Colon (tissue), 2 donors: ENCODE results near the gene ELOVL4.

Experiments
- FAIRE-seq: peaks from 2 replicates; lab custom pipeline; 2012; peaks lifted over from hg19 to GRCh38; lab: Jason Lieb, UNC
- donor health status: control.
- donor health status: control.

ELOVL4 gene

DNA sequence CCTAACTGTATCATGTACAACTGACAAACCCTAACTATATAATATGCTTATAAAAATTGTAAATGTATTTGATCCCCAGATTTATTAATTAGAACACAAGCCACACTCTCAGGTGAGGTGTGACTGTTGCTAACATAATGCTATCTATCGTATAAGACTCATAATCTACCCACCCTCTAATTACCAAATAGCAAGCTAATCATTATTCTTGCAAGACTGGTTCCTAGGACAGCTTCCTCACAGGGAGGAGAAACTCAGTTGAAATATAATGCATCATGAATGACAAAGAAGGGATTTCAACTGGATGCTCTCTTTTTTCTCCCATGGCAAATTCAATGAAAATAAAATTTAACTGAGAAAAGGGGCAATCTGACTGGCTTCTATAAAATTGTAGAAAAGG, 35.4 kb downstream of the ELOVL4 start:
- FAIRE-seq, result no peak

- no peak for FAIRE-seq
Measured at GRCh38 chr6:79909517-79909916, 37.8 kb downstream of the ELOVL4 start.

DNA sequence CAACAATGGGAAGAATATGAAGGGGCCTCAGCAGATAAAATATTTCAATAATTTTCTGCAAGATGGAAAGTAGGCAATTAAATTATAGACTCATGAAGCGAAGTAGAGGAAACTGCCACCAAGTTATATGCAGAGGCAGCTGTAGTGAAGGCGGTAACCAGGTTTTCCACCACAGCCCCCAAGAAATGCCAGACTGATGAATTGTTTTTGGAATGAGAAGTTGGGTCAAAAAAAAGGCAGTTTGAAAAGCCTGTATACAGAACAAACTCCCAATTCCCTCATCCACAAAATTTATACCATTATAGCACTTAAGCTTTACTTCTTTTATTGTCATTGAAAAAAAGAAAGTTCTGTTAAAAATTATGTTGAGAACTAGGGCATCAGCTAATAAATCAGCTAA, 45.3 kb downstream of the ELOVL4 start:
- no peak for FAIRE-seq

- no peak for FAIRE-seq
Measured at GRCh38 chr6:79898076-79898475, 49.3 kb downstream of the ELOVL4 start.

GRCh38 chr6:79896075-79896449, 51.3 kb downstream of the ELOVL4 start:
- FAIRE-seq, result no peak

- no peak for FAIRE-seq
Measured at GRCh38 chr6:79895382-79896074, 51.8 kb downstream of the ELOVL4 start.

DNA sequence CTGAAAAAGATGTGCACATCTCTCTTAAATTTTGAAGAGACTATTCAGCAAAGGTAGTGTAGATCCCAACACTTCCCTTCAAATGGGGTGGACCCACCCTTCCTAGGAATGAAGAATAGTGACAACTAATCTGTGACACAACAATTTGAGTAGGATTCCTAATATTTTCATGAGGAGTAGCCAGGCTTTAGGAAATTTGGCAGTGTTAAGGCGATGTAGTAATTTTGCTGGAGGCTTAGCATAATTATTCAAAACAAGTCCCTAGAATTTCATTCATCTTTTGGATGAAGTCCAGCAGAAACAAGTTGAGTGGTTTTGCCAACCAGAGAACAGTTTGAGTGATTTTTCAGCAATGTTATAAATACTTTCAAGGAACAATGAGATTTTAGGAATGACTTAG, 52.4 kb downstream of the ELOVL4 start:
- no peak for FAIRE-seq

DNA sequence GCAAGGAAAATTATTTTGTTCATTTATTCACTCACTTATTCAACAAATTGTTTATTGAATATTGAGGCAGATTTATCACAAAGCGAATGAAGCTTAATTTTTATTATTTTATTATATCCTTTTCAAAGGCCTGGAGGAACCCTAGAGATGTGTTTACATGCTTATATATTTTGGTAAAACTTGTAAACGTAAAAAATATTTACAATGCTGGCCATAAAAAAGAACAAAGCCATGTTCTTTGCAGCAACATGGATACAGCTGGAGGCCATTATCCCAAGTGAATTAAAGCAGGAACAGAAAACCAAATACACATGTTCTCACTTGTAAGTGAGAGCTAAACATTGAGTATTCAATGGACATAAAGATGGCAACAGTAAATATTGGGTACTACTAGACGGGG, 58.8 kb downstream of the ELOVL4 start:
- FAIRE-seq, result no peak

DNA sequence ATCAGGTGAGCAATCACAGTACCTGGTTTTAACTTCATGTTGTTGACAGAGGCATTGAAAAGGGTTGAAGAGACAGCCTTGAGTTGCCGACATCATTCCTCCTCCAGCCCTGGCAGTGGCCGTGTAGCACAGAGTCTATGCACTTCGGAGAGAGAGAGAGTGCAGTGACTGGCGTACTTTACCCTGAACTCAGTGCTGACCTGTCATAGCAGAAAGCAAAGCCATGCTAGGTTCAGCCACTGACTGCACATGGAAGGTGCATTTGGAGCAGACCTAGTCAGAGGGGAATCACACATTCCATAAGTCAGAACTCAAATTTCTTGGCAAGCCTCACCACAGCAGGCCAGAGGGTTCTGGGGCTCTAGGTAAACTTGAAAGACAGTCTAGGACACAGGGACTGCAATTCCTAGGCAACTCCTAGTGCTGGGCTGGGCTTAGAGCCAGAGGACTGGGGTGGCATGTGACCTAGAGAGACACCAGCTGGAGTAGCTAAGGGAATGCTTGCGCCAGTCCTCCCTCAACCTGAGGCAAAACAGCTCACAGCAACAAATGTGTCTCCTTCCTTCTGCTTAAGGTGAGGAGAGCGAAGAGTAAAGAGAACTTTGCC, 69.1 kb downstream of the ELOVL4 start:
- FAIRE-seq, result no peak

DNA sequence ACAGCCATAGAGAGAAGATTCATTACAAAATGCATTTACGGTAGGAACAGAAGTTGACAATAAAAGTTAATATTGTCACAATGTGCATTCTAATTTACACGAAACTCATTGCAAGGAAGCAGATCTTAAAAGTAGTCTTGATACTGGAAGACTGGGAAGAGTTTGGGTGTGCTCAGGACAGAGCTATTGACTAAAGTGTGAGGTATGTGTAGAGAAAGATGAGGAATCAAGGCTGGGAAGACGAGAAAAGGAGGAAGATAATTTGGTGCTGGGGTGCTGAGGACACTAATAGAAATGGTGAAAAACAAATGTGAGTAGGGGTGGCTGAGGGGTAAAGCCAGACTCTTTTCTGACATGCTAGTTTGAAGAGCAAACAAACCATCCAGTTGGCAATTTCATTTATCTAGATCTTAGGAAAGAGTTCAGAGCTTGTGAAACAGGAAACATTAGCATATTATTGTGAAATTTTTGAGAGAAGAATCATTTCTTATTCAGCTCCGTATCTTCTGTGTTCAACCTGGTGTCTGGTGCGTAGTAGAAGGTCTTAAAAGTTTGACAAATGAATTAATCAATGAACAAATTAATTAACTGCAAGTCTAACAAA, 72.7 kb downstream of the ELOVL4 start:
- no peak for FAIRE-seq

- no peak for FAIRE-seq
Measured at GRCh38 chr6:79872986-79873385, 74.4 kb downstream of the ELOVL4 start.

DNA sequence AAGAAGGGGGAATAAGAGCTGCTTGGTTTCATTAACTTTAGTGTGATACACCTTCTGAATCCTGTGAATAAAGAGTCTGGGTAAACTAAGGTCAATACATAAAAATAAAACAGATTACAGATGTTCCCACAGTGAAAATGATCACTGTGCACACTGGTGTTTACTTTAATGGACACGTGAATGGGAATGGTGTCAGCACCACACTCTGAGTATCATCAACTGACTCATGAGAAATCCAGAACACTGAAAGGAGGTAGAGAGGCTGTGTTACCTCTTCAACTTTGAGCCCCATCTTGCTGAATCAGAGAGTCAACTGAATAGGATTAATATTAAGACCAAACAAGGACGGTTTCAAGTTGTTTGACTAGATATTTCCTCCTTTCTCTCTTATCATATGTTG, 75.0 kb downstream of the ELOVL4 start:
- no peak for FAIRE-seq

GRCh38 chr6:79869600-79870084, 77.7 kb downstream of the ELOVL4 start:
- no peak for FAIRE-seq

GRCh38 chr6:79869184-79869583, 78.2 kb downstream of the ELOVL4 start:
- no peak for FAIRE-seq

DNA sequence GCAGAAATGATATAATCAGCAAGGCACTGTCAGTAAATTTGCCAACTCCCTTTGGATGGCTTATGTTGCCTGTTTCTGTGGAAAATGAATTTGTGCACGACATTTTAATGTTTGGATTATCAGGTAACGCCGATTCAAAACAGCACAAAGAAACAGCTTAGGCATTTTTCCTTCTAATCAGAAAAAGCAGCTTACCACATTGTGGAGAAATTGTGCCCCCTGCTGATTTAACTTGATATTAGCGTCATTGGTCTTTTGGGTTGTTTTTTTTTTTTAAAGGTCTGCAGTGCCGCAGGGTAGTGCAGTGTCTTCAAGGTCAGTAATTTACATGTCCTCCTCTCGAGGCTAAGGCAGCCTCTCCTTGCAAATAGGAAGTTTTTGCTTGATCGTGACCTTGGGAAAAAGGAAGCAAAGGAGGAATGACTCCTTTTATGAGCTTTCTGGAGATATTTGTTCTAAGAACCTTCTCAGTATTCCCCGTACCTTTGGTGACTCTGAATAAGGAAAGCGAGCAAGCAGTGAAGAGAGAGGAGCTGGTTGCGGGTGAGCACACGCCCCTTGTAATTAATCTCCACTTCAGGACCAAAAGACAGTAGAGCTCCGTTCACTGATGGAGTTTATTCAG, 79.1 kb downstream of the ELOVL4 start:
- FAIRE-seq, result no peak
